ENCODE results near the gene SLC24A3.

The SLC24A3 gene

GRCh38 chr20:19423097-19423899 lies 210.9 kb downstream of the SLC24A3 start:
- no peak for DNase-seq (ENCODE audit: low read depth in 3 of 3, low spot score in 1 of 3)

GRCh38 chr20:19423900-19424620 lies 211.6 kb downstream of the SLC24A3 start:
- DNase-seq (ENCODE audit: low read depth in 3 of 3, low spot score in 1 of 3) = no peak

- DNase-seq (ENCODE audit: low read depth in 3 of 3, low spot score in 1 of 3) = no peak
These were observed 213.9 kb downstream of the SLC24A3 start for GRCh38 chr20:19426356-19426755.

- DNase-seq (ENCODE audit: low read depth in 3 of 3, low spot score in 1 of 3) = no peak
These were observed 215.0 kb downstream of the SLC24A3 start for GRCh38 chr20:19427480-19427879.

- no peak for DNase-seq (ENCODE audit: low read depth in 3 of 3, low spot score in 1 of 3)
These were observed 215.5 kb downstream of the SLC24A3 start for GRCh38 chr20:19427913-19428312.

GRCh38 chr20:19428324-19428723 lies 215.9 kb downstream of the SLC24A3 start:
- DNase-seq (ENCODE audit: low read depth in 3 of 3, low spot score in 1 of 3) = no peak

GRCh38 chr20:19429538-19429937 lies 217.1 kb downstream of the SLC24A3 start:
- DNase-seq (ENCODE audit: low read depth in 3 of 3, low spot score in 1 of 3) = no peak

GRCh38 chr20:19430641-19431315 lies 218.3 kb downstream of the SLC24A3 start:
- DNase-seq (ENCODE audit: low read depth in 3 of 3, low spot score in 1 of 3) = no peak

GRCh38 chr20:19431316-19431700 lies 218.9 kb downstream of the SLC24A3 start:
- no peak for DNase-seq (ENCODE audit: low read depth in 3 of 3, low spot score in 1 of 3)

GRCh38 chr20:19431906-19432305 lies 219.5 kb downstream of the SLC24A3 start:
- no peak for DNase-seq (ENCODE audit: low read depth in 3 of 3, low spot score in 1 of 3)

GRCh38 chr20:19433371-19434350 lies 221.2 kb downstream of the SLC24A3 start:
- DNase-seq (ENCODE audit: low read depth in 3 of 3, low spot score in 1 of 3) = no peak

- no peak for DNase-seq (ENCODE audit: low read depth in 3 of 3, low spot score in 1 of 3)
These were observed 222.9 kb downstream of the SLC24A3 start for GRCh38 chr20:19435316-19435715.

GRCh38 chr20:19435821-19436220 lies 223.4 kb downstream of the SLC24A3 start:
- no peak for DNase-seq (ENCODE audit: low read depth in 3 of 3, low spot score in 1 of 3)

GRCh38 chr20:19438488-19438887 lies 226.0 kb downstream of the SLC24A3 start:
- DNase-seq (ENCODE audit: low read depth in 3 of 3, low spot score in 1 of 3) = no peak

GRCh38 chr20:19440660-19441527 lies 228.5 kb downstream of the SLC24A3 start:
- no peak for DNase-seq (ENCODE audit: low read depth in 3 of 3, low spot score in 1 of 3)

- no peak for DNase-seq (ENCODE audit: low read depth in 3 of 3, low spot score in 1 of 3)
These were observed 233.8 kb downstream of the SLC24A3 start for GRCh38 chr20:19446246-19446645.

- no peak for DNase-seq (ENCODE audit: low read depth in 3 of 3, low spot score in 1 of 3)
These were observed 236.2 kb downstream of the SLC24A3 start for GRCh38 chr20:19448632-19449031.

GRCh38 chr20:19449051-19449450 lies 236.6 kb downstream of the SLC24A3 start:
- no peak for DNase-seq (ENCODE audit: low read depth in 3 of 3, low spot score in 1 of 3)

GRCh38 chr20:19451231-19451922 lies 238.9 kb downstream of the SLC24A3 start:
- DNase-seq (ENCODE audit: low read depth in 3 of 3, low spot score in 1 of 3) = no peak
